RWPE2 (cell line): ENCODE results near the gene ARFGEF3.
A peak's percentile ranks its signal among the peaks of the same experiment; 100 is the strongest.
"Not testable (repeated sequence)": the region's sequence is repeated elsewhere in the genome, so short reads cannot be mapped to it uniquely, and the experiment has no call there.

Source experiments
- ATAC-seq: fragments of 200-7000 bp; cut with Tn5 transposase; 3 replicates; pipeline ENCODE4 v1.9.1; 2021; ENCODE audit warnings: low read depth
- DNase-seq: peaks from one replicate; pipeline ENCODE4 v3.0.0-alpha.2; 2020; ENCODE audit warnings: low spot score
- H3K27ac ChIP-seq: fragments of 450-650 bp; 2 replicates; pipeline ENCODE4 v1.5.1; 2017; ENCODE audit warnings: mild to moderate bottlenecking; ENCODE audit not compliant: poor library complexity, severe bottlenecking
- H3K27me3 ChIP-seq: fragments of 250-450 bp; sonication (Bioruptor Pico); 2 replicates; pipeline ENCODE4 v1.5.1; 2021; ENCODE audit warnings: mild to moderate bottlenecking, moderate library complexity; ENCODE audit not compliant: insufficient read depth, poor library complexity, severe bottlenecking
- H3K36me3 ChIP-seq: fragments of 250-450 bp; sonication (Bioruptor Pico); 2 replicates; pipeline ENCODE4 v1.5.1; 2020; ENCODE audit warnings: low read depth, mild to moderate bottlenecking, moderate library complexity
- H3K4me1 ChIP-seq: fragments of 250-450 bp; sonication (Bioruptor Pico); 2 replicates; pipeline ENCODE4 v1.5.1; 2021; ENCODE audit warnings: mild to moderate bottlenecking, moderate library complexity; ENCODE audit not compliant: insufficient read depth, poor library complexity, severe bottlenecking
- H3K4me3 ChIP-seq: fragments of 250-450 bp; sonication (Bioruptor Pico); 2 replicates; pipeline ENCODE4 v1.5.1; 2021; ENCODE audit warnings: mild to moderate bottlenecking, moderate library complexity; ENCODE audit not compliant: severe bottlenecking
- H3K9me3 ChIP-seq: fragments of 250-450 bp; sonication (Bioruptor Pico); 2 replicates; pipeline ENCODE4 v1.5.1; 2021; ENCODE audit warnings: mild to moderate bottlenecking, moderate library complexity; ENCODE audit not compliant: severe bottlenecking
- CTCF ChIP-seq: fragments of 450-650 bp; IDR thresholded peaks from one replicate; pipeline ENCODE4 v1.5.1; 2017; ENCODE audit warnings: mild to moderate bottlenecking, moderate library complexity; ENCODE audit not compliant: poor library complexity, severe bottlenecking

ARFGEF3 gene

DNA sequence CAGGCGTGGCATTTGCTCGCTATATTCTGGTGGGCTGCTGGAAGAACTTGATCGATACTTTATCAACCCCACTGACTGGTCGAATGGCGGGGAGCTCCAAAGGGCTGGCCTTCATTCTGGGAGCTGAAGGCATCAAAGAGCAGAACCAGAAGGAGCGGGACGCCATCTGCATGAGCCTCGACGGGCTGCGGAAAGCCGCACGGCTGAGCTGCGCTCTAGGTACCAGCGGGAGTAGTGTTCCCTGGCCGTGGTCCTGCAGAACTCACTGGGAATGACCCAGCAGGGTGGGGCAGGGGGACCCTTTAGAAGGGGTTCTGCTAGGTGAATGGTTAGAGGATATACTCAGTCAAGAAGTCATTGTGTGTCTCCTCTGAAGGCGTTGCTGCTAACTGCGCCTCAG lies 125.0 kb downstream of the ARFGEF3 start:
- ATAC-seq (no peak), DNase-seq (no peak)
- H3K4me3 ChIP-seq, result no peak overlapping the region
- no peaks in the 10 kb centered on the region for H3K9me3 ChIP-seq
- peaks cover 18% of the 10 kb centered on the region for H3K4me1 ChIP-seq
- no peaks in the 10 kb centered on the region for H3K36me3 ChIP-seq
- no peak overlapping the region for H3K27ac ChIP-seq
- H3K27me3 ChIP-seq, result no peaks in the 10 kb centered on the region
- TF ChIP-seq CTCF, result no peak

- H3K4me3 ChIP-seq, result no peak overlapping the region
- TF ChIP-seq CTCF, result peak; percentile 43
- peak overlapping the region; percentile 81 for H3K27ac ChIP-seq
- DNase-seq (no peak), ATAC-seq (no peak)
- H3K4me1 ChIP-seq, result peaks cover 18% of the 10 kb centered on the region
- no peaks in the 10 kb centered on the region for H3K36me3 ChIP-seq
- no peaks in the 10 kb centered on the region for H3K27me3 ChIP-seq
- H3K9me3 ChIP-seq, result no peaks in the 10 kb centered on the region
These were observed 125.6 kb downstream of the ARFGEF3 start for GRCh38 chr6:138287144-138287955.

GRCh38 chr6:138288428-138289085 lies 126.8 kb downstream of the ARFGEF3 start:
- peak overlapping the region; percentile 81 for H3K27ac ChIP-seq
- not testable (repeated sequence) for DNase-seq, H3K27me3 ChIP-seq, H3K9me3 ChIP-seq, H3K36me3 ChIP-seq, H3K4me3 ChIP-seq
- ATAC-seq, result peak; percentile 94
- peaks cover 18% of the 10 kb centered on the region for H3K4me1 ChIP-seq

DNA sequence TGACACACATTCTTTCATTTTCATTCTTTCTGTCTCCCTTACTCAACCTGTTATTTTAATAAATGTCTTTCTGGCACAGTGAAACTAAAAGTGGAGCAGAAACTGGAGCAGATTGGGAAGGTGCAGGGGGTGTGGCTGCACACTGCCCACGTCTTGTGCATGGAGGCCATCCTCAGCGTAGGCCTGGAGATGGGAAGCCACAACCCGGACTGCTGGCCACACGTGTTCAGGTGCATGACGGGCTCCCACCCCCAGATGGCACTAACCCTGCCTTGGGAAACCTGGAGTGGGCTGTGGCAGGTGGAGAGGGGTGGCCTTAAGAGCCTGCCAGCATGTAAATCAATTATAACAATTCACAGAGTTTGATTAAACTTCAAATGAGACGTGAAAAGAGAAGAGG lies 128.0 kb downstream of the ARFGEF3 start:
- Histone ChIP-seq H3K36me3 (no peaks in the 10 kb centered on the region), H3K4me1 (peaks cover 18% of the 10 kb centered on the region), H3K27me3 (no peaks in the 10 kb centered on the region), H3K9me3 (no peaks in the 10 kb centered on the region), H3K27ac (no peak overlapping the region), H3K4me3 (no peak overlapping the region)
- DNase-seq (no peak), ATAC-seq (no peak)
- no peak for TF ChIP-seq CTCF

DNA sequence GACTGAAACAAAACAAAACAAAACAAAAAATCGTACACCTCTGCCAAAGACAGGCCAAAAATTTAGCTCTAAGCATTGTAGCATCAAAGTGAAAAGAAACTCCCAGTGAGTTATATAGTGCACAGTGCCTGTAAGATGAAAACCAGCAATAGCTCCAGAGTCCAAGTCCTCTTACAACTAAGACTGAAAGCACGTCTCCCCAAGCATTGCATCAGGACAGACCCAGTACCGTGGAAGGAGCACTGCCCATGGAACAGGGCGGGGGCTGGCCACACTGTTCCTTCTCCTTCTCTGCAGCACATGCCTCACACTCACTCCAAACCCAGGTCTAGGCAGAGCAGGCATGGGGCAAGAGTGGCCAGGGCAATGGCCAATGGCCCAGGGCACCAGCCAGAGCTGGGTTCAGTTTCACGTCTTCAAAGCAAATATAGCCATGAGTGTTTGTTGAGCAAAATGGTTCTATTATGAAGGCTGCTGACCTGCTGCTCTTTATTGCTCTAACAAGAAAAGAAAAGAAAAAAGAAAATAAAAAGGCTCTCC lies 128.8 kb downstream of the ARFGEF3 start:
- TF ChIP-seq CTCF, result no peak
- Histone ChIP-seq H3K27ac (no peak overlapping the region), H3K9me3 (no peaks in the 10 kb centered on the region), H3K36me3 (no peaks in the 10 kb centered on the region), H3K27me3 (no peaks in the 10 kb centered on the region), H3K4me3 (no peak overlapping the region), H3K4me1 (peaks cover 18% of the 10 kb centered on the region)
- DNase-seq (no peak), ATAC-seq (no peak)
